Measurements from ENCODE around the gene CREBRF.

CREBRF gene

GRCh38 chr5:173047838-173048105 lies 8.4 kb upstream of the CREBRF start:
- no peak for TF ChIP-seq CTCF (IDR thresholded peaks at IDR 0.05; ENCODE audit: borderline replicate concordance, insufficient read depth, low read depth, low read length)
- H3K4me3 ChIP-seq (ENCODE audit: low read depth, low read length) = no peak overlapping the region

GRCh38 chr5:173050791-173051190 lies 5.4 kb upstream of the CREBRF start:
- no peak for TF ChIP-seq CTCF (IDR thresholded peaks at IDR 0.05; ENCODE audit: borderline replicate concordance, insufficient read depth, low read depth, low read length)
- H3K4me3 ChIP-seq (ENCODE audit: low read depth, low read length) = no peak overlapping the region

- TF ChIP-seq CTCF (IDR thresholded peaks at IDR 0.05; ENCODE audit: borderline replicate concordance, insufficient read depth, low read depth, low read length) = no peak
These were observed 4.4 kb upstream of the CREBRF start for GRCh38 chr5:173051746-173052145.

GRCh38 chr5:173053041-173053440 lies 3.1 kb upstream of the CREBRF start:
- H3K4me3 ChIP-seq (ENCODE audit: low read depth, low read length) = no peak overlapping the region
- TF ChIP-seq CTCF (IDR thresholded peaks at IDR 0.05; ENCODE audit: borderline replicate concordance, insufficient read depth, low read depth, low read length) = no peak

More at GRCh38 chr5:173051746-173052145, 4.4 kb upstream of the CREBRF start:
- H3K4me3 ChIP-seq (ENCODE audit: low read depth, low read length) = no peak overlapping the region

- no peak for TF ChIP-seq CTCF (IDR thresholded peaks at IDR 0.05; ENCODE audit: borderline replicate concordance, insufficient read depth, low read depth, low read length)
- peak overlapping the region; percentile 65 for H3K4me3 ChIP-seq (ENCODE audit: low read depth, low read length)
These were observed 970 bp upstream of the CREBRF start for GRCh38 chr5:173055042-173055721.

GRCh38 chr5:173055722-173055982 lies 500 bp upstream of the CREBRF start:
- no peak for TF ChIP-seq CTCF (IDR thresholded peaks at IDR 0.05; ENCODE audit: borderline replicate concordance, insufficient read depth, low read depth, low read length)
- peak overlapping the region; percentile 65 for H3K4me3 ChIP-seq (ENCODE audit: low read depth, low read length)

- peak overlapping the region; percentile 65 for H3K4me3 ChIP-seq (ENCODE audit: low read depth, low read length)
- TF ChIP-seq CTCF (IDR thresholded peaks at IDR 0.05; ENCODE audit: borderline replicate concordance, insufficient read depth, low read depth, low read length) = no peak
These were observed 570 bp downstream of the CREBRF start for GRCh38 chr5:173056783-173057061.
